Fibroblast of villous mesenchyme (primary cell): ENCODE measurements around the gene OAF. TPM values are rescaled to one million over a fixed set of nuclear protein-coding genes. Genes with fewer than 3 reads are reported as not detected.
"Not testable (repeated sequence)": the region's sequence is repeated elsewhere in the genome, so short reads cannot be mapped to it uniquely, and the experiment has no call there.

Experiments
- DNase-seq: peaks from one replicate; pipeline ENCODE4 v3.0.0-alpha.2; 2010; ENCODE audit warnings: low read depth
- H3K4me3 ChIP-seq: 2 replicates; pipeline ENCODE4 v1.5.1; 2011; ENCODE audit warnings: low read depth, mild to moderate bottlenecking, low read length
- CTCF ChIP-seq: IDR thresholded peaks from 2 replicates; pipeline ENCODE4 v1.5.1; 2012; ENCODE audit warnings: low read depth, mild to moderate bottlenecking, low read length; ENCODE audit not compliant: insufficient read depth
- total RNA-seq: library from RNA; depleted of rRNA; stranded (reverse); fragments of >200 nt; gene quantifications from 2 replicates; pipeline ENCODE4 v1.2.3, GENCODE V29; 2012

Gene OAF
- total RNA-seq, 1 donor, result 31.5 TPM

- H3K4me3 ChIP-seq, result no peak overlapping the region
- no peak for DNase-seq
- TF ChIP-seq CTCF, result no peak
Measured at GRCh38 chr11:120249279-120250262, 38.7 kb downstream of the OAF start.

GRCh38 chr11:120253377-120253776, 42.5 kb downstream of the OAF start:
- H3K4me3 ChIP-seq, DNase-seq: not testable (repeated sequence)

- no peak for TF ChIP-seq CTCF
- H3K4me3 ChIP-seq, result no peak overlapping the region
- no peak for DNase-seq
Measured at GRCh38 chr11:120254788-120255518, 44.1 kb downstream of the OAF start.

GRCh38 chr11:120255519-120255866, 44.7 kb downstream of the OAF start:
- DNase-seq, result no peak
- H3K4me3 ChIP-seq, result no peak overlapping the region
- TF ChIP-seq CTCF, result no peak

GRCh38 chr11:120256178-120256577, 45.3 kb downstream of the OAF start:
- H3K4me3 ChIP-seq, result no peak overlapping the region
- no peak for TF ChIP-seq CTCF
- no peak for DNase-seq

GRCh38 chr11:120256779-120257178, 45.9 kb downstream of the OAF start:
- DNase-seq, result no peak
- TF ChIP-seq CTCF, result no peak
- no peak overlapping the region for H3K4me3 ChIP-seq

GRCh38 chr11:120257346-120257745, 46.5 kb downstream of the OAF start:
- no peak for DNase-seq
- no peak for TF ChIP-seq CTCF
- H3K4me3 ChIP-seq, result no peak overlapping the region
